Fibroblast of pulmonary artery (primary cell): ENCODE results near the gene ZNF672.
A peak's percentile ranks its signal among the peaks of the same experiment; 100 is the strongest.
"Not testable (repeated sequence)": the region's sequence is repeated elsewhere in the genome, so short reads cannot be mapped to it uniquely, and the experiment has no call there.

ENCODE experiments used
- DNase-seq: peaks from one replicate; pipeline ENCODE4 v3.0.0-alpha.2; 2010; ENCODE audit warnings: low read depth
- H3K4me3 ChIP-seq: replicated peaks from 2 replicates; pipeline ENCODE4 v1.5.1; 2011; ENCODE audit warnings: low read depth, mild to moderate bottlenecking, control low read depth, low read length, moderate library complexity
- CTCF ChIP-seq: IDR thresholded peaks from 2 replicates; pipeline ENCODE4 v1.5.1; 2011; ENCODE audit warnings: mild to moderate bottlenecking, control low read depth, low read length, inconsistent platforms; ENCODE audit errors: missing control alignments

ZNF672 gene

GRCh38 chr1:248825573-248825908, 12.5 kb upstream of the ZNF672 start:
- no peak for TF ChIP-seq CTCF
- H3K4me3 ChIP-seq: peak overlapping the region; percentile 99

GRCh38 chr1:248825909-248826760, 11.9 kb upstream of the ZNF672 start, which contains the start of gene SH3BP5L:
SH3BP5L (minus strand) TSS chr1:248825915; CDS start chr1:248824935, 980 bp downstream.
- peak within 1 kb of the TSS; percentile 99 for H3K4me3 ChIP-seq
- peak; percentile 98 for DNase-seq
- TF ChIP-seq CTCF: peak; percentile 65

More at GRCh38 chr1:248825573-248825908, 12.5 kb upstream of the ZNF672 start:
- DNase-seq: no peak

- H3K4me3 ChIP-seq: no peak overlapping the region
- peak; percentile 93 for DNase-seq
- no peak for TF ChIP-seq CTCF
Observed at GRCh38 chr1:248828845-248829244, 9.2 kb upstream of the ZNF672 start.

GRCh38 chr1:248830718-248831017, 7.4 kb upstream of the ZNF672 start:
- not testable (repeated sequence) for H3K4me3 ChIP-seq, DNase-seq

GRCh38 chr1:248831842-248832241, 6.2 kb upstream of the ZNF672 start:
- no peak for DNase-seq
- no peak overlapping the region for H3K4me3 ChIP-seq
- no peak for TF ChIP-seq CTCF

GRCh38 chr1:248834343-248834940, 3.6 kb upstream of the ZNF672 start:
- H3K4me3 ChIP-seq: no peak overlapping the region
- no peak for TF ChIP-seq CTCF

GRCh38 chr1:248837045-248837780, 811 bp upstream of the ZNF672 start:
- H3K4me3 ChIP-seq: peak overlapping the region; percentile 70
- no peak for TF ChIP-seq CTCF
- DNase-seq: no peak

More at GRCh38 chr1:248834343-248834940, 3.6 kb upstream of the ZNF672 start:
- DNase-seq: no peak
